B cell (primary cell): ENCODE results near the gene RGS7. TPM values are rescaled to one million over a fixed set of nuclear protein-coding genes. Genes with fewer than 3 reads are reported as not detected.
"Not testable (repeated sequence)": the region's sequence is repeated elsewhere in the genome, so short reads cannot be mapped to it uniquely, and the experiment has no call there.

Experiments
- ATAC-seq: fragments of 200-7000 bp; cut with Tn5 transposase; one replicate; pipeline ENCODE4 v1.10.0; 2021; ENCODE audit warnings: low read depth, mild to moderate bottlenecking, moderate number of reproducible peaks, moderate library complexity
- CTCF ChIA-PET: fragments of 350-600 bp; sonication (Branson Sonifier 250); formaldehyde crosslinking; loops from one replicate; lab custom pipeline; 2021; ENCODE audit warnings: antibody characterized with exemption, inconsistent platforms; lab: Charles Lee
- POLR2A ChIA-PET: fragments of 350-600 bp; sonication (Branson Sonifier 250); formaldehyde crosslinking; loops from one replicate; lab custom pipeline; 2021; ENCODE audit warnings: antibody characterized with exemption; lab: Charles Lee
- DNase-seq: peaks from one replicate; pipeline ENCODE4 v3.0.0; 2013
- H2AFZ ChIP-seq: 2 replicates; pipeline ENCODE4 v1.6.1; 2012; ENCODE audit warnings: mild to moderate bottlenecking, low read depth, low read length; ENCODE audit not compliant: insufficient read depth, poor library complexity, severe bottlenecking
- H3K27ac ChIP-seq, 2 donors: 1 replicate in 1 of 2; 2 replicates in 1 of 2; pipeline ENCODE4 v1.5.1; 2012 to 2013; ENCODE audit warnings: low read length in 2 of 2, mild to moderate bottlenecking in 2 of 2, moderate library complexity in 1 of 2
- H3K27me3 ChIP-seq, 4 experiments: fragments of 200-600 bp in 1 of 4; sonication (generic) in 1 of 4; replicated peaks in 1 of 4; 1 replicate in 2 of 4; 2 replicates in 2 of 4; pipeline versions ENCODE4 v1.6.1 to v1.7.0; 2013 to 2016; ENCODE audit warnings: low read length in 3 of 4, mild to moderate bottlenecking in 2 of 4, mixed read lengths in 1 of 4, moderate library complexity in 1 of 4; ENCODE audit not compliant: insufficient read depth in 4 of 4, control insufficient read depth in 3 of 4; ENCODE audit errors: control extremely low read depth in 1 of 4
- H3K36me3 ChIP-seq, 2 experiments: replicated peaks in 1 of 2; 1 replicate in 1 of 2; 2 replicates in 1 of 2; pipeline versions ENCODE4 v1.6.1 to v1.7.1; 2013; ENCODE audit warnings: low read length in 1 of 2; ENCODE audit not compliant: insufficient read depth in 2 of 2, control insufficient read depth in 1 of 2; ENCODE audit errors: control extremely low read depth in 1 of 2, extremely low read depth in 1 of 2
- H3K4me1 ChIP-seq, 2 donors: fragments of 200-600 bp in 1 of 2; sonication (generic) in 1 of 2; 1 replicate in 1 of 2; 2 replicates in 1 of 2; pipeline versions ENCODE4 v1.5.1 to v1.6.1; 2013 to 2017; ENCODE audit warnings: low read length in 2 of 2; ENCODE audit not compliant: control insufficient read depth in 2 of 2, insufficient read depth in 2 of 2
- H3K4me2 ChIP-seq: replicated peaks from 2 replicates; pipeline ENCODE3; 2012; ENCODE audit warnings: mild to moderate bottlenecking, low read depth, low read length; ENCODE audit not compliant: poor library complexity, severe bottlenecking
- H3K4me3 ChIP-seq, 5 experiments: fragments of 200-600 bp in 1 of 5; sonication (generic) in 1 of 5; 1 replicate in 3 of 5; 2 replicates in 2 of 5; pipeline versions ENCODE4 v1.5.1 to v1.7.0; 2011 to 2016; ENCODE audit warnings: low read length in 4 of 5, mild to moderate bottlenecking in 4 of 5, low read depth in 2 of 5, control low read depth in 1 of 5, moderate library complexity in 1 of 5; ENCODE audit not compliant: insufficient read depth in 1 of 5; ENCODE audit errors: control extremely low read depth in 1 of 5, extremely low read depth in 1 of 5
- H3K79me2 ChIP-seq: fragments of 200-600 bp; sonication (generic); one replicate; pipeline ENCODE4 v1.6.0; 2016; ENCODE audit warnings: low read length; ENCODE audit not compliant: control insufficient read depth, insufficient read depth
- H3K9ac ChIP-seq: fragments of 200-600 bp; sonication (generic); 2 replicates; pipeline ENCODE4 v1.6.1; 2017; ENCODE audit warnings: mild to moderate bottlenecking, low read length, moderate library complexity
- H3K9me3 ChIP-seq, 3 donors: one replicate each; pipeline versions ENCODE4 v1.6.1 to v1.7.1; 2013; ENCODE audit warnings: low read length in 2 of 3; ENCODE audit not compliant: control insufficient read depth in 2 of 3, insufficient read depth in 1 of 3; ENCODE audit errors: control extremely low read depth in 1 of 3
- H4K20me1 ChIP-seq: 2 replicates; pipeline ENCODE4 v1.6.0; 2012; ENCODE audit warnings: mild to moderate bottlenecking, low read length; ENCODE audit not compliant: insufficient read depth, control insufficient read depth, poor library complexity, severe bottlenecking
- H3K27ac Mint-ChIP-seq: one replicate; pipeline ENCODE4 v1.8.0; 2021; ENCODE audit warnings: mixed read lengths
- H3K27me3 Mint-ChIP-seq: one replicate; pipeline ENCODE4 v1.8.0; 2021; ENCODE audit warnings: mixed read lengths
- H3K4me1 Mint-ChIP-seq: one replicate; pipeline ENCODE4 v1.8.0; 2021; ENCODE audit warnings: mixed read lengths
- H3K4me3 Mint-ChIP-seq: one replicate; pipeline ENCODE4 v1.8.0; 2021; ENCODE audit warnings: mixed read lengths
- H3K9me3 Mint-ChIP-seq: one replicate; pipeline ENCODE4 v1.8.0; 2022; ENCODE audit warnings: mixed read lengths; ENCODE audit not compliant: insufficient read depth
- EZH2 ChIP-seq: IDR thresholded peaks from 2 replicates; pipeline ENCODE4 v1.6.1; 2012; ENCODE audit warnings: borderline replicate concordance, low read depth, mild to moderate bottlenecking, moderate library complexity, low read length; ENCODE audit not compliant: insufficient read depth, poor library complexity, severe bottlenecking
- WGBS: methylation state at CpG from one replicate; pipeline ENCODE4 v1.1.5; 2013; ENCODE audit warnings: missing lambda C conversion rate; ENCODE audit not compliant: insufficient coverage; 5-methylcytosine and 5-hydroxymethylcytosine counted together
- intact Hi-C: fragments of 100-400 bp; cut with micrococcal nuclease; formaldehyde crosslinking; loops from one replicate; pipeline ENCODE4 v1.10.0; 2022
- polyA plus RNA-seq: library from polyadenylated mRNA; depleted of rRNA; stranded (reverse); fragments of >200 nt; gene quantifications from 2 replicates; pipeline ENCODE4 v1.2.3, GENCODE V29; 2012
- total RNA-seq, 2 donors: library from RNA; stranded (reverse); fragments of 120-200 nt in 1 of 2; gene quantifications; 1 replicate in 1 of 2; 2 replicates in 1 of 2; pipeline versions ENCODE4 v1.2.3 to v1.2.4, GENCODE V29; 2013 to 2022
- TF ChIP-seq, protein P1 (sequence below): fragments of 200-600 bp; IDR thresholded peaks from one replicate; pipeline ENCODE4 v1.8.0; 2022; ENCODE audit warnings: antibody characterized with exemption, mild to moderate bottlenecking

RGS7 gene
- total and polyA plus RNA-seq, 2 donors (not counting 1 experiment from before 2014, with no cell fraction given), result 0.15 to 1.8 TPM

DNA sequence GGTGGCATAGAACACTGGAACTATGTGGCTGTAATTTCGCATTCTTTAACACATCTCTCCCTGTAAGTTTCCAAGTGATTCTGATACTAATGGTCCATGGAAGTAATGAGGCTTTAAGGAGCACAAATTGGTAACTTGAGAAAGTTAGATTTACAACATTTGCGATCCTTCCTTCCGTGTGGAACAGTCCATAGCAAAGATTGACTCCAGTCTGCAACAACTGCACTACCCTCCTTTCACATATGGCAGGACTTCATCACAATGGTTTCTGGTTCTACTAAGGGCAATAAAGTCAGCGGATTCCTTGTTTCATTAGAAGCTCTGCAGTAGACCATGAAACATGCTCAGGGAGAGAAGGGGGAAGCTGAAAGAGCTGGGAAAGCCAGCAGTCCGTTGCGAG is 261.2 kb downstream of the RGS7 start:
- DNase-seq (no peak), ATAC-seq (no peak)
- CTCF ChIA-PET, result interaction anchor here (1.6 kb wide), 1 partner anchor 15 kb away, joined by 3 read pairs; no protein-coding TSS in a partner anchor
- Histone ChIP-seq H3K4me3 (no peak overlapping the region), H3K36me3 (no peaks in the 10 kb centered on the region), H4K20me1 (no peaks in the 10 kb centered on the region), H3K79me2 (no peaks in the 10 kb centered on the region), H3K4me2 (no peak overlapping the region), H3K27me3 (no peaks in the 10 kb centered on the region), H3K27ac (no peak overlapping the region), H3K4me1 (no peaks in the 10 kb centered on the region), H3K9me3 (no peaks in the 10 kb centered on the region), H3K9ac (no peak overlapping the region), H2AFZ (no peak overlapping the region)
- TF ChIP-seq, protein P1, sequence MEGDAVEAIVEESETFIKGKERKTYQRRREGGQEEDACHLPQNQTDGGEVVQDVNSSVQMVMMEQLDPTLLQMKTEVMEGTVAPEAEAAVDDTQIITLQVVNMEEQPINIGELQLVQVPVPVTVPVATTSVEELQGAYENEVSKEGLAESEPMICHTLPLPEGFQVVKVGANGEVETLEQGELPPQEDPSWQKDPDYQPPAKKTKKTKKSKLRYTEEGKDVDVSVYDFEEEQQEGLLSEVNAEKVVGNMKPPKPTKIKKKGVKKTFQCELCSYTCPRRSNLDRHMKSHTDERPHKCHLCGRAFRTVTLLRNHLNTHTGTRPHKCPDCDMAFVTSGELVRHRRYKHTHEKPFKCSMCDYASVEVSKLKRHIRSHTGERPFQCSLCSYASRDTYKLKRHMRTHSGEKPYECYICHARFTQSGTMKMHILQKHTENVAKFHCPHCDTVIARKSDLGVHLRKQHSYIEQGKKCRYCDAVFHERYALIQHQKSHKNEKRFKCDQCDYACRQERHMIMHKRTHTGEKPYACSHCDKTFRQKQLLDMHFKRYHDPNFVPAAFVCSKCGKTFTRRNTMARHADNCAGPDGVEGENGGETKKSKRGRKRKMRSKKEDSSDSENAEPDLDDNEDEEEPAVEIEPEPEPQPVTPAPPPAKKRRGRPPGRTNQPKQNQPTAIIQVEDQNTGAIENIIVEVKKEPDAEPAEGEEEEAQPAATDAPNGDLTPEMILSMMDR, result no peak
- no peak for TF ChIP-seq EZH2
- Mint-ChIP-seq H3K9me3 (no peaks in the 10 kb centered on the region), H3K4me3 (no peak overlapping the region), H3K4me1 (no peaks in the 10 kb centered on the region), H3K27me3 (no peaks in the 10 kb centered on the region), H3K27ac (no peak overlapping the region)
- POLR2A ChIA-PET, result no interaction called here
- intact Hi-C loops, result no loop called here
- 100% methylated on average over 2 of the region's 6 CpGs for WGBS

DNA sequence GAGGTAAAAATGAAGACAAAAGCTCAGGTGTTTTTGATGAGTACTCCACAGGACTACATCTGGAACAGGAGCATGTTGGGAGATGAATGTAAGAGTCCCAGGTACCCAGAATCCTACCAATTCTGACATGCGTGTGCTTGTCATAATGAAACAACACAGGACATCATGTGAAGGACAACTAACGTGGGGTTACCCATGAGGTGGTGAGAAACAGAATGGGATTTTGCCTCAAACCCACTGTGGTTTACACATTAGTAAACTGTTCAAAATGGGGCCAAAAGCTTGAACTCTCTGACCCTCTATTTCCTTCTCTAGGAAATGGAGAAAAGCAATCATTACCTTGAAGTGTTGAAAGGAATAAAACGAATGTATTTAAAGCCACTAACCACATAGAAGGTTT is 266.2 kb downstream of the RGS7 start:
- no peaks in the 10 kb centered on the region for H3K36me3 ChIP-seq
- H4K20me1 ChIP-seq, result no peaks in the 10 kb centered on the region
- intact Hi-C loops, result no loop called here
- no peak overlapping the region for H3K9ac ChIP-seq
- no peaks in the 10 kb centered on the region for H3K79me2 ChIP-seq
- no peaks in the 10 kb centered on the region for H3K9me3 Mint-ChIP-seq
- ATAC-seq (no peak), DNase-seq (no peak)
- ChIA-PET POLR2A (no interaction called here), CTCF (no interaction called here)
- H3K4me1 ChIP-seq, result no peaks in the 10 kb centered on the region
- peaks cover 3% of the 10 kb centered on the region for H3K4me1 Mint-ChIP-seq
- WGBS, result 60% methylated on average over 1 of the region's 3 CpGs
- H3K4me3 ChIP-seq, result no peak overlapping the region
- H3K27ac ChIP-seq, result no peak overlapping the region
- H2AFZ ChIP-seq, result no peak overlapping the region
- no peak overlapping the region for H3K4me2 ChIP-seq
- no peaks in the 10 kb centered on the region for H3K27me3 Mint-ChIP-seq
- no peak overlapping the region for H3K27ac Mint-ChIP-seq
- H3K9me3 ChIP-seq, result no peaks in the 10 kb centered on the region
- TF ChIP-seq EZH2, result no peak
- TF ChIP-seq, protein P1, result no peak
- no peaks in the 10 kb centered on the region for H3K27me3 ChIP-seq
- H3K4me3 Mint-ChIP-seq, result no peak overlapping the region

GRCh38 chr1:241089066-241089465 is 267.9 kb downstream of the RGS7 start:
- H3K4me1 Mint-ChIP-seq, H3K27ac ChIP-seq, H3K79me2 ChIP-seq, H3K27me3 Mint-ChIP-seq, H3K36me3 ChIP-seq, H3K27me3 ChIP-seq, H3K27ac Mint-ChIP-seq, CTCF ChIA-PET, H3K4me2 ChIP-seq, DNase-seq, H3K9ac ChIP-seq, H3K4me3 ChIP-seq, H3K9me3 Mint-ChIP-seq, POLR2A ChIA-PET, intact Hi-C loops, H3K4me1 ChIP-seq, H4K20me1 ChIP-seq, ATAC-seq, H3K4me3 Mint-ChIP-seq, H3K9me3 ChIP-seq, H2AFZ ChIP-seq: not testable (repeated sequence)
- WGBS, result no CpG with 5 or more reads among the region's 1 CpG
